Measurements from ENCODE around the gene RHOB.
"Not testable (repeated sequence)": the region's sequence is repeated elsewhere in the genome, so short reads cannot be mapped to it uniquely, and the experiment has no call there.

RHOB gene

DNA sequence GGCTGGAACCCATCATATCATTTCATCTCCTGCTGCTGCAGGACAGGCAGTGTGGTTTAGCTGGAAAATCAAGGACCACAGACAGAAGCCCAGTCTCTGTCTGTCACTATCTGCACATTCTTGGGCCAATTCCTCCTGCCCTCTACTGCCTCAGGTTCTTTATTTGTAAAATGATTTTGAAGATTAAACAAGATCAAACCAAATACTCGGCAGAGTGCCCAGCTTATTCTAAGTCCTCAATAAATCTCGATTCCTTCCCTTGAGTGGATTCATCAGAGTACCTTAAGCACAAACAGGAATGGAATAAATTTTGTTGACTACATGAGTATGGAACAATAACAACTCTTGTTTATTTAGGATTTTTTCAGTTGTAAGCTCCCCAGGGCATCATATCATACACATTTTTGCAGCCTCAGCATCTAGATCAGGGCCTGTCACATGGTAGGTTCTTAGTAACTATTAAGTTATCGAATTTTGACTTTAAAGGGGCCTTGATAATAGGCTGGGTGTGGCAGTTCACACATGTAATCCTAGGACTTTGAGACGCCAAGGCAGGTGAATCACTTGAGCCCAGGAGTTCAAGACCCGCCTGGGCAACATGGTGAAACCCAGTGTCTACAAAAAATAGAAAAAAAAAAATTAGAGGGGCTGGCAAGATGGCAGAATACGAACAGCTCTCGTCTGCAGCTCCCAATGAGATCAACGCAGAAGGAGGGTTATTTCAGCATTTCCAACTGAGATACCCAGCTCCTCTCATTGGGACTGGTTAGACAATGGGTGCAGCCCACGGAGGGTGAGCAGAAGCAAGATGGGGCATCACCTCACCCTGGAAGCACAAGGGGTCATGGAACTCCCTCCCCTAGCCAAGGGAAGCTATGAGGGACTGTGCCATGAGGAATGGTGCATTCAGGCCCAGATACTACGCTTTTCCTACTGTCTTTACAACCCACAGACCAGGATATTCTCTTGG is 11.1 kb downstream of the RHOB start:
- Histone ChIP-seq H3K9ac (ENCODE audit: low read depth, low read length) (no peak overlapping the region), H3K36me3 (ENCODE audit: control insufficient read depth, insufficient read depth, low read length) (no peaks in the 10 kb centered on the region), H3K27ac (ENCODE audit: low read depth, low read length) (no peak overlapping the region), H3K4me3 (ENCODE audit: low read depth, low read length) (no peak overlapping the region), H3K9me3 (ENCODE audit: control insufficient read depth, insufficient read depth, low read length) (no peaks in the 10 kb centered on the region), H3K4me1 (ENCODE audit: control insufficient read depth, insufficient read depth, low read length) (no peaks in the 10 kb centered on the region), H3K27me3 (ENCODE audit: control insufficient read depth, insufficient read depth, low read length) (peaks cover 5% of the 10 kb centered on the region)

DNA sequence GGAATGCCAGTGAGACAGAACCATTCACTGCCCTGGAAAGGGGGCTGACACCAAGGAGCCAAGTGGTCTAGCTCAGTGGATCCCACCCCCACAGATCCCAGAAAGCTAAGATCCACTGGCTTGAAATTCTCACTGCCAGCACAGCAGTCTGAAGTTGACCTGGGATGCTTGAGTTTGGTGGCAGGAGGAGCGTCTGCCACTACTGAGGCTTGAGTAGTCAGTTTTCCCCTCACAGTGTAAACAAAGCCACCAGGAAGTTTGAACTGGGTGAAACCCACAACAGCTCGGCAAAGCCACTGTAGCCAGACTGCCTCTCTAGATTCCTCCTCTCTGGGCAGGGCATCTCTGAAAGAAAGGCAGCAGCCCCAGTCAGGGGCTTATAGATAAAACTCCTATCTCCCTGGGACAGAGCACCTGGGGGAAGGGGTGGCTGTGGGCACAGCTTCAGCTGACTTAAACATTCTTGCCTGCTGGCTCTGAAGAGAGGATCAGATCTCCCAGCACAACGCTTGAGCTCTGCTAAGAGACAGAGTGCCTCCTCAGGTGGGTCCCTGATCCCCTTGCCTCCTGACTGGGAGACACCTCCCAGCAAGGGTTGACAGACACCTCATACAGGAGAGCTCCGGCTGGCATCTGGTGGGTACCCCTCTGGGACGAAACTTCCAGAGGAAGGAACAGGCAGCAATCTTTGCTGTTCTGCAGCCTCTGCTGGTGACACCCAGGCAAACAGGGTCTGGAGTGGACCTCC is 12.0 kb downstream of the RHOB start:
- not testable (repeated sequence) for H3K9ac ChIP-seq (ENCODE audit: low read depth, low read length); H3K4me3 ChIP-seq (ENCODE audit: low read depth, low read length); H3K9me3 ChIP-seq (ENCODE audit: control insufficient read depth, insufficient read depth, low read length); H3K27ac ChIP-seq (ENCODE audit: low read depth, low read length); H3K4me1 ChIP-seq (ENCODE audit: control insufficient read depth, insufficient read depth, low read length); H3K36me3 ChIP-seq (ENCODE audit: control insufficient read depth, insufficient read depth, low read length); H3K27me3 ChIP-seq (ENCODE audit: control insufficient read depth, insufficient read depth, low read length)

DNA sequence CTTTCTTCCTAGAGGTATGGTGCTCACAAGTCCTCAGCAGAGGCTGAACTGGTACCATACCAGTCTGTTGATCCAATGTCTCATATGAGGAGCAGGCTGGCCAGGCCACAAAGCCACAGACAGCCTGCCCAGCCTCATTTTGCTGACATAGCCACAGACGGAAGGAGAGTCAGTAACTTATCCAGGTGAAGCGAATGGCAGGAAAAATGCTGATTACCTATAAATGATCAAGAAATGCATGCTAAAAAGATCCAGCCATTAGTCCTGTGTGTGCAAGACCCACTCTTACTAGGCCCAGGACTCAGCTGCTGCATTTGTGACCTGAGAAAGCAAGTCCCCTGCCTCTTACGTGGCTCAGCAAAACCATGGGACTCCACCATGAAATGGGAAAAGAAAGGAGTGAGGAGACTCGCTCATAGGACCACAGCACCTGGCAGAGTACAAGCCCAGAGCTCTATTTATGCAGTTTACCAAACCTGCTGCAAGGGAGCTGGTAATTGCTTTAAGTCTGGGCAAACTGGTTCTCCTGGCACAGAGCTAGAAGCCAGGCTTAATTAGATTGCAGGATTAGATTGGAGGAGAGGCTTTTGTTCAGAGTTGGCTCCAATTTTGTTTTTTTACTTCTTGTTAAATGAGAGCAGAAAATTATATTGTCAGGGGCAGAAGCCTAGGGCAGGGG is 19.0 kb downstream of the RHOB start:
- no peak overlapping the region for H3K9ac ChIP-seq (ENCODE audit: low read depth, low read length)
- H3K27ac ChIP-seq (ENCODE audit: low read depth, low read length) = no peak overlapping the region
- no peaks in the 10 kb centered on the region for H3K36me3 ChIP-seq (ENCODE audit: control insufficient read depth, insufficient read depth, low read length)
- H3K27me3 ChIP-seq (ENCODE audit: control insufficient read depth, insufficient read depth, low read length) = no peaks in the 10 kb centered on the region
- H3K4me3 ChIP-seq (ENCODE audit: low read depth, low read length) = no peak overlapping the region
- H3K9me3 ChIP-seq (ENCODE audit: control insufficient read depth, insufficient read depth, low read length) = no peaks in the 10 kb centered on the region
- H3K4me1 ChIP-seq (ENCODE audit: control insufficient read depth, insufficient read depth, low read length) = no peaks in the 10 kb centered on the region

DNA sequence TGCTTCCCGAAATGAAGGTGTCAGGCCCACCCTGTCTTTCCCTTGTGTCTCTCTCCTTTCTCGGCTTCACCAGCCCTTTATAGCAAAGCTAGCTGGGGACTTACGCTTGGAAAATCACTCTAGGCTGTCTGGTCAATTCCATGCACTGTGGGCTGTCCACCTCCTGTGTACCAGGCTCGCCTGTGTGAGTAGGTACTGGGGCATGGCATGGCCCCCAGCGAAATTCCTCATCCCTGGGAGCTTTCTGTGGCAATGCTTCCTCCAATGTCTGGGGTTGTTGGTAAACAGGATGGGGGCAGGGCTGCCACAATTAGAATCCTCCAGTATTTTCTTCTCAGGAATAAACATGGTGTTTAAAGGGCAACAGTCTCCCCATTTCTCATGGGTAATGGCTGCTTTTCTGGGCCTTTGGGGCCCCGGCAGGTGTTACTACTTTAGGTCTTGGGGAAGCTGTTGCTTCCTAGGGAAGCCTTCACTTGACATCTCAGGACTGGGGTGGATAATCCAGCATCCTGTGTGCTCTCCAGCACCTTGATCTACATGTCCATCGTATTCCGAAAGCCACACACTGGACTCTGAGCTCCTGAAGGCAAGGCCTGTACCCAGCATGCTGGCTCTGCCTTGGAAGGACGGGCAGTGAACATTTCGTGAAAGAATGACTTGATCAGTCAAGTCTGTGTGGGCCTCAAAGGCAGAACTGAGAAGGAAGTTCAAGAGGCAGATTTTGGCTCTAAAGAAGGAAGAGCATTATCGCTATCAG is 21.1 kb downstream of the RHOB start:
- H3K4me1 ChIP-seq (ENCODE audit: control insufficient read depth, insufficient read depth, low read length) = no peaks in the 10 kb centered on the region
- H3K27ac ChIP-seq (ENCODE audit: low read depth, low read length) = no peak overlapping the region

DNA sequence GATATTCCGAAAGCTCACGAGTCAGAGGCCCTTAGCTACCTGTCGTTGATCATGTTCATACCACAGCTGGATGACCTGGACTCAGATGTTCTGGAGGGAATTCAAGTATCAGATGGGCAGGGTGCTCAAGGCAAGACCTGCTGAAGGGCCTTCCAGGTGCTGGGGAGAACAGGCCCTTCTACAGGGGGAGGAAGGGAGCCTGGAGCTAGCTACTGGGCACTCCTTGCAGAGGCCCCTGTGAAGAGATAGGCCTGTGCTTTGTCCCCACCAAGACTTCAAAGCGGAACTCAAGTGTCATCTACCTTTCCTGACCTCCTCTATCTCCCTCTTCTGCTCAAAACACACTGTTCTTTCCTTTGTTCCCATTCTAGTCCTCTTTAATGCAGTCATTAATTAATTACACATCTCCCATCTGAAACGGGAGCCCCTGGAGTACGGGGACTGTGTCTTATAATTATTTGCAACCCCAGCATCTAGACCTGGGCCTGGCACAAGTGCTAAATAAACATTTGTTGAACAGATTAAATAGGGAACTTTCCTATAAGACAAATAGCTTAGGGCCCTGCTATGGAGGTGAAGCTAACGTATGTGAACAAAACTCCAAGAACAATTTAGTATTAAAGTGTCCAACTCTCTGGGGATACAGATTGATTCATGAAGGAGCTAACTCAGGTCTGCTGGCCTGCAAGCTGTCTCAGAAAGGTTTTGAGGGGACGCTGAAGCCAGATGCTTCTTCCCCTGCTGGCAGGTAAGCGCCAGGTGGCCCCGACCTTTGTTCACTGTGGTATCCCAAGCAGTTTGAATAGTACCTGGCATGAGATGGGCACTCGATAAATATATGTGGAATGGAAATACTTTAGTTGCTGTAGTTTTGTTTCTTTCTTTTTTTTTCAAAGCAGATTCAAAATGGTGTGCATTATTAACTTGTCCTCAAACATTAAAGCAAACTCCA is 22.0 kb downstream of the RHOB start:
- Histone ChIP-seq H3K27me3 (ENCODE audit: control insufficient read depth, insufficient read depth, low read length) (no peaks in the 10 kb centered on the region), H3K36me3 (ENCODE audit: control insufficient read depth, insufficient read depth, low read length) (no peaks in the 10 kb centered on the region), H3K27ac (ENCODE audit: low read depth, low read length) (no peak overlapping the region), H3K4me1 (ENCODE audit: control insufficient read depth, insufficient read depth, low read length) (no peaks in the 10 kb centered on the region), H3K4me3 (ENCODE audit: low read depth, low read length) (no peak overlapping the region), H3K9me3 (ENCODE audit: control insufficient read depth, insufficient read depth, low read length) (no peaks in the 10 kb centered on the region), H3K9ac (ENCODE audit: low read depth, low read length) (no peak overlapping the region)

More for the DNA sequence above, 21.1 kb downstream of the RHOB start:
- Histone ChIP-seq H3K36me3 (ENCODE audit: control insufficient read depth, insufficient read depth, low read length) (no peaks in the 10 kb centered on the region), H3K9ac (ENCODE audit: low read depth, low read length) (no peak overlapping the region), H3K4me3 (ENCODE audit: low read depth, low read length) (no peak overlapping the region), H3K27me3 (ENCODE audit: control insufficient read depth, insufficient read depth, low read length) (no peaks in the 10 kb centered on the region), H3K9me3 (ENCODE audit: control insufficient read depth, insufficient read depth, low read length) (no peaks in the 10 kb centered on the region)

DNA sequence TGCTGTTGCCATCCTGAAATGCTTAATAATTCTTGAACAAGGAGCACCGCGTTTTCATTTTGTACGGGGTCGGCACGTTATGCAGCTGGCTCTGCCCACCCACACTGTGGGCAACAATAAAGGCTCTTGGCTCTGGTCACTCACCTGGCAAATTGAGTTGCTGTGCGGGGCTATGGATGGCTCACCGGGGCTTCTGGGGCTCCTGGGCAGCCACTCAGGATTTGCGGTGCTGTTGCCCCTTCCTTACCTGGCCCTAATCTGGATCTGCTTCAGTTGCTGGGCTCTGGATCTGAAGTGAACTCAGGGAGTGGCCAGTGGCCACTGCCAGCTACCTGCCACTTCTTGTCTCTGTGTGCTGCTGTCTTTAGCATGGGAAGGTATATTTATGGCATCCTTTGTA is 22.7 kb downstream of the RHOB start:
- Histone ChIP-seq H3K4me1 (ENCODE audit: control insufficient read depth, insufficient read depth, low read length) (no peaks in the 10 kb centered on the region), H3K9me3 (ENCODE audit: control insufficient read depth, insufficient read depth, low read length) (no peaks in the 10 kb centered on the region), H3K36me3 (ENCODE audit: control insufficient read depth, insufficient read depth, low read length) (no peaks in the 10 kb centered on the region), H3K27ac (ENCODE audit: low read depth, low read length) (no peak overlapping the region), H3K27me3 (ENCODE audit: control insufficient read depth, insufficient read depth, low read length) (no peaks in the 10 kb centered on the region), H3K4me3 (ENCODE audit: low read depth, low read length) (no peak overlapping the region), H3K9ac (ENCODE audit: low read depth, low read length) (no peak overlapping the region)

DNA sequence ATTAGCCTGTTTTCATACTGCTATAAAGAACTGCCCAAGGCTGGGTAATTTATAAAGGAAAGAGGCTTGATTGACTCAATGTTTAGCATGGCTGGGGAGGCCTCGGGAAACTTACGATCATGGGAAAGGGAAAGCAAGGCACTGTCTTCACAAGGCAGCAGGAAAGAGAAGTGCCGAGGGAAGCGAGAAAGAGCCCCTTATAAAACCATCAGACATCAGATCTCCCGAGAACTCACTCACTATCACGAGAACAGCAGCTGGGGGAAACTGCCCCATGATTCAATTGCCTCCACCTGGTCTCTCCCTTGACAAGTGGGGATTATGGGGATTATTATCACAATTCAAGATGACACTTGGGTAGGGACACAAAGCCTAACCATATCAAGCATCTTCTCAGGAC is 23.3 kb downstream of the RHOB start:
- H3K36me3 ChIP-seq (ENCODE audit: control insufficient read depth, insufficient read depth, low read length) = no peaks in the 10 kb centered on the region
- no peak overlapping the region for H3K27ac ChIP-seq (ENCODE audit: low read depth, low read length)
- no peak overlapping the region for H3K4me3 ChIP-seq (ENCODE audit: low read depth, low read length)
- no peaks in the 10 kb centered on the region for H3K9me3 ChIP-seq (ENCODE audit: control insufficient read depth, insufficient read depth, low read length)
- no peak overlapping the region for H3K9ac ChIP-seq (ENCODE audit: low read depth, low read length)
- H3K27me3 ChIP-seq (ENCODE audit: control insufficient read depth, insufficient read depth, low read length) = no peaks in the 10 kb centered on the region
- no peaks in the 10 kb centered on the region for H3K4me1 ChIP-seq (ENCODE audit: control insufficient read depth, insufficient read depth, low read length)

DNA sequence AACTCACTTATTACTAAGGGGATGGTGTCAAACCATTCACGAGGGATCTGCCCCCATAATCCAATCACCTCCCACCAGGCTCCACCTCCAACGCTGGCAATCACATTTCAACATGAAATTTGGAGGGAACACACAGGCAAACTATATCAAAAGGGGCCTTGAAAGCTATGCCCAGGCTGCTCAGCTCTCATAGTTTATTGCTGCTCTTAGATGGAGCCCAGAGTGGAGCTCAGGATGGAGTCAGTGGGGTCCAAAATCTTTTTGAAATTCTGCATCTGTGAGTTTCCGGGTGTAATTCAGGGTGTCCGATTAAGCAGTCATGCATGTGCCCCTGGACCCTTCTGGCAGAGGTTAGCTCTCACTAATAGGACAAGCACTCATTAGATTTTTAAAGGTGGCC is 24.3 kb downstream of the RHOB start:
- Histone ChIP-seq H3K9ac (ENCODE audit: low read depth, low read length) (no peak overlapping the region), H3K36me3 (ENCODE audit: control insufficient read depth, insufficient read depth, low read length) (no peaks in the 10 kb centered on the region), H3K27ac (ENCODE audit: low read depth, low read length) (no peak overlapping the region), H3K4me3 (ENCODE audit: low read depth, low read length) (no peak overlapping the region), H3K4me1 (ENCODE audit: control insufficient read depth, insufficient read depth, low read length) (no peaks in the 10 kb centered on the region), H3K9me3 (ENCODE audit: control insufficient read depth, insufficient read depth, low read length) (no peaks in the 10 kb centered on the region), H3K27me3 (ENCODE audit: control insufficient read depth, insufficient read depth, low read length) (no peaks in the 10 kb centered on the region)

DNA sequence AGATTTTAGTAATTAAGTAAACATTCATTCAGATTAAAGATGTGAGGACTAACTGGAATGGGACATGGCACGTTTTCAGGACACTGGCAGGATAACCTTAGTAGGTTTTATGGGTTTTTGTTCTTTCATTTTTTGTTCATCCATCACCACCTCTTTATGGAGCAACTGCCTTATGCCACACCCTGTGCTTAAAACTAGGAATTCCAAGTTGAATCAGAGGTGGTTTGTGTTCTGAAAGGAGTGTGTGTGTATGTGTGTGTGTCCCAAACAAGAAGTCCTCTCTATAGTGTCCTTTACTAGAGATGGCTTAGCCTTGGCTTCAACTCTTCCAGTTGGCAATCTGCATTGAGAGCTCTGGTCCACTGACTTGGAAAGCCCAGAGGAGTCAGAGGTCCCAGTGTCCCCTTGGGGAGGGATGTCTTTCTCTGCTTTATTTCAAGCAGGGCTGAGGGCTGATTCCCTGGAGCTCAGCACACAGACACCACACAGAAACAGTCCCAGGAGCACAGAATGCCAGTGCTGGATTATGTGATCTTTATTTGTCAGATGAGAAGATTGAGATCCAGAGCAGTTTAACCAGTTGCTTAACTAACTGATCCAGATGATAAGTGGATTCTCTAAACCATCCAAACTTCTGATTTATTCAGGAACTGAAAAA is 25.2 kb downstream of the RHOB start:
- H3K9me3 ChIP-seq (ENCODE audit: control insufficient read depth, insufficient read depth, low read length) = no peaks in the 10 kb centered on the region
- H3K36me3 ChIP-seq (ENCODE audit: control insufficient read depth, insufficient read depth, low read length) = no peaks in the 10 kb centered on the region

More for the DNA sequence above, 25.2 kb downstream of the RHOB start:
- no peak overlapping the region for H3K4me3 ChIP-seq (ENCODE audit: low read depth, low read length)
- no peak overlapping the region for H3K9ac ChIP-seq (ENCODE audit: low read depth, low read length)
- H3K27me3 ChIP-seq (ENCODE audit: control insufficient read depth, insufficient read depth, low read length) = no peaks in the 10 kb centered on the region
- H3K4me1 ChIP-seq (ENCODE audit: control insufficient read depth, insufficient read depth, low read length) = no peaks in the 10 kb centered on the region
- H3K27ac ChIP-seq (ENCODE audit: low read depth, low read length) = no peak overlapping the region

Data from HUES48 (cell line).